Measurements from ENCODE around the gene SLC16A10. TPM values are rescaled to one million over a fixed set of nuclear protein-coding genes. Genes with fewer than 3 reads are reported as not detected.

The SLC16A10 gene
- total and polyA plus RNA-seq, 5 donors from 2014 or later: 24.4 to 39.3 (median 32.0) TPM

DNA sequence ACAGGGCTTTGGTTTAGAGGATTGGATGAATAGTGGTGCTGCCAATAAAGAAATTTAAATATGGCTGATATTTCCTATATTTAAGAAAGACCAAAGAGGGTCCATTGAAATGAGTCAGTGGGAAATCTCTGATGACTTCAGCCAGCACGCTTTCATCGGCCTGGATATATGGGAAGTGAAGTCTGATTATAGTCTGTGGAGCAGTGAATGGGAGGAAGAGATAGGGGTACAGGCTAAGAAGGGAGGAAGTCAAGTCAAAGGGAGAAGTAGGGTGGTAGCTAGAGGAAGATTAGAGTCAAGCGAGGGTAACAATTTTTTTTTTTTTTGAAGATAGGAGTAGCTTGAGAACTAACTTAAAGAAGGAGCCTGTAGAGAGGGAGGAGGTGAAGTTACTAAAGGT is 22.7 kb downstream of the SLC16A10 start:
- Histone ChIP-seq H3K4me3 (ENCODE audit: low read depth, low read length) (no peak overlapping the region), H3K36me3 (ENCODE audit: control insufficient read depth, insufficient read depth, low read length) (peaks cover 2% of the 10 kb centered on the region), H3K4me1 (ENCODE audit: control insufficient read depth, insufficient read depth, low read length, poor library complexity, severe bottlenecking) (peaks cover 30% of the 10 kb centered on the region), H3K27me3 (ENCODE audit: control insufficient read depth, insufficient read depth, low read length) (no peaks in the 10 kb centered on the region), H3K27ac (ENCODE audit: insufficient read depth, low read length, poor library complexity, severe bottlenecking) (no peak overlapping the region), H3K9me3 (ENCODE audit: control insufficient read depth in 2 of 2, low read length in 2 of 2) (peaks cover 2 to 7% of the 10 kb centered on the region in 2 experiments)
- no peak for ATAC-seq (ENCODE audit: low read depth in 2 of 2)
- peak overlapping the region in 2 of 4 donors; percentile 6 to 75 for H3K4me3 Mint-ChIP-seq
- DNase-seq: no peak
- peaks cover 0 to 12% (median 4%) of the 10 kb centered on the region in 7 donors for H3K9me3 Mint-ChIP-seq
- peaks cover 19% of the 10 kb centered on the region for H3K36me3 Mint-ChIP-seq
- H3K27me3 Mint-ChIP-seq: no peaks in the 10 kb centered on the region
- H3K27ac Mint-ChIP-seq: peak overlapping the region; percentile 21 to 77 (median 48)
- H3K4me1 Mint-ChIP-seq: peaks cover 23 to 64% (median 35%) of the 10 kb centered on the region in 4 donors

GRCh38 chr6:111113336-111114086 is 26.2 kb downstream of the SLC16A10 start:
- Histone ChIP-seq H3K4me1 (ENCODE audit: control insufficient read depth, insufficient read depth, low read length, poor library complexity, severe bottlenecking) (peaks cover 28% of the 10 kb centered on the region), H3K36me3 (ENCODE audit: control insufficient read depth, insufficient read depth, low read length) (no peaks in the 10 kb centered on the region), H3K27ac (ENCODE audit: insufficient read depth, low read length, poor library complexity, severe bottlenecking) (peak overlapping the region; percentile 56), H3K4me3 (ENCODE audit: low read depth, low read length) (peak overlapping the region; percentile 77), H3K27me3 (ENCODE audit: control insufficient read depth, insufficient read depth, low read length) (no peaks in the 10 kb centered on the region), H3K9me3 (ENCODE audit: control insufficient read depth in 2 of 2, low read length in 2 of 2) (no peaks in the 10 kb centered on the region)
- H3K27ac Mint-ChIP-seq: peak overlapping the region; percentile 84 to 92 (median 91)
- peak; percentile 61 to 67 for ATAC-seq (ENCODE audit: low read depth in 2 of 2)
- H3K4me1 Mint-ChIP-seq: peaks cover 6 to 49% (median 32%) of the 10 kb centered on the region in 4 donors
- H3K4me3 Mint-ChIP-seq: peak overlapping the region; percentile 3 to 72 (median 52)
- peaks cover 0 to 2% (median 0%) of the 10 kb centered on the region in 7 donors for H3K9me3 Mint-ChIP-seq
- H3K27me3 Mint-ChIP-seq: no peaks in the 10 kb centered on the region
- peak in 1 of 3 donors; percentile 52 for DNase-seq
- peaks cover 4% of the 10 kb centered on the region for H3K36me3 Mint-ChIP-seq

DNA sequence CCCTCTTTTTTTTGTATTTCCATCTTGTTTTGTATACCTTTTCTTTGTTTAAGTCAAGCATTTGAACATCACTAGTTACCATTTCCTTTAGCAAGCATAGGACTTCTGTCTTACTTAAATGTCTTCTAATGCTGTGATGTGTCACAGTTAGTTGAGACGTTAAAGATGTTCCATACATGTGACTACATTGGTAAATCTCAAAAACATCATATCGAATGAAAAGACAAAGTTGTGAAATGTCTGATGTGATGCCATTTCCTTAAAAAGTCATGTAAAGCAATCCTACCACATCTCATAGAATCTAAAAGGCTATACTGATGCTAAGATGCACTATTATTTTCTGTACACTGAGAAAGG is 26.8 kb downstream of the SLC16A10 start:
- DNase-seq (peak in 2 of 3 donors; percentile 27 to 37), ATAC-seq (ENCODE audit: low read depth in 2 of 2) (peak; percentile 63)
- Mint-ChIP-seq H3K4me1 (peaks cover 6 to 48% (median 33%) of the 10 kb centered on the region in 4 donors), H3K4me3 (peak overlapping the region; percentile 3 to 72 (median 52)), H3K9me3 (peaks cover 0 to 2% (median 0%) of the 10 kb centered on the region in 7 donors), H3K27me3 (no peaks in the 10 kb centered on the region), H3K36me3 (peaks cover 9% of the 10 kb centered on the region), H3K27ac (peak overlapping the region; percentile 84 to 92 (median 91))
- Histone ChIP-seq H3K9me3 (ENCODE audit: control insufficient read depth in 2 of 2, low read length in 2 of 2) (no peaks in the 10 kb centered on the region), H3K27me3 (ENCODE audit: control insufficient read depth, insufficient read depth, low read length) (no peaks in the 10 kb centered on the region), H3K4me1 (ENCODE audit: control insufficient read depth, insufficient read depth, low read length, poor library complexity, severe bottlenecking) (peaks cover 28% of the 10 kb centered on the region), H3K27ac (ENCODE audit: insufficient read depth, low read length, poor library complexity, severe bottlenecking) (peak overlapping the region; percentile 56), H3K36me3 (ENCODE audit: control insufficient read depth, insufficient read depth, low read length) (peaks cover 2% of the 10 kb centered on the region), H3K4me3 (ENCODE audit: low read depth, low read length) (peak overlapping the region; percentile 77)

DNA sequence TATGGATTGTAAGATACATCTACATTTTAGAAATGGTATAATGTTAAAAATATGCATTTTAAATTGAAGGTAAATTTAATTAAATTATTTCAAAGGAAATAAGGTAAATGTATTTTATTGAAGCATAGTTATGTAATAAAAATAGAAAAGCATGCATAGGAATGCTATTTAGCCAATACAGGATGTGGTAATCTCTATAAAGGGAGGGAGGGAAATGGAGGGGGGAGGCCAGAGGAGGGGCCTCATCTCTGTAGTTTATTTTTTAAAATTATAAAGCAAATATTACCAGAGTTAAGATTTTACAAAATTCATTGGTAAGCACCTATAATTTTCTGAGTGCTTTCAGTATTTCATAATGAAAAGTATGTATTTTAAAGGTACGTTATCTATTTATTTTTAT is 27.2 kb downstream of the SLC16A10 start:
- H3K4me3 Mint-ChIP-seq: no peak overlapping the region
- H3K9me3 Mint-ChIP-seq: peaks cover 0 to 2% (median 0%) of the 10 kb centered on the region in 7 donors
- peak overlapping the region; percentile 56 for H3K27ac ChIP-seq (ENCODE audit: insufficient read depth, low read length, poor library complexity, severe bottlenecking)
- no peaks in the 10 kb centered on the region for H3K27me3 ChIP-seq (ENCODE audit: control insufficient read depth, insufficient read depth, low read length)
- peaks cover 11% of the 10 kb centered on the region for H3K36me3 Mint-ChIP-seq
- peaks cover 28% of the 10 kb centered on the region for H3K4me1 ChIP-seq (ENCODE audit: control insufficient read depth, insufficient read depth, low read length, poor library complexity, severe bottlenecking)
- peaks cover 2% of the 10 kb centered on the region for H3K36me3 ChIP-seq (ENCODE audit: control insufficient read depth, insufficient read depth, low read length)
- H3K27me3 Mint-ChIP-seq: no peaks in the 10 kb centered on the region
- peak in 2 of 3 donors; percentile 34 to 44 for DNase-seq
- no peaks in the 10 kb centered on the region for H3K9me3 ChIP-seq (ENCODE audit: control insufficient read depth in 2 of 2, low read length in 2 of 2)
- peaks cover 6 to 46% (median 33%) of the 10 kb centered on the region in 4 donors for H3K4me1 Mint-ChIP-seq
- ATAC-seq (ENCODE audit: low read depth in 2 of 2): peak in 1 of 2 donors; percentile 65
- peak overlapping the region in 2 of 3 donors; percentile 84 to 91 for H3K27ac Mint-ChIP-seq
- peak overlapping the region; percentile 77 for H3K4me3 ChIP-seq (ENCODE audit: low read depth, low read length)

DNA sequence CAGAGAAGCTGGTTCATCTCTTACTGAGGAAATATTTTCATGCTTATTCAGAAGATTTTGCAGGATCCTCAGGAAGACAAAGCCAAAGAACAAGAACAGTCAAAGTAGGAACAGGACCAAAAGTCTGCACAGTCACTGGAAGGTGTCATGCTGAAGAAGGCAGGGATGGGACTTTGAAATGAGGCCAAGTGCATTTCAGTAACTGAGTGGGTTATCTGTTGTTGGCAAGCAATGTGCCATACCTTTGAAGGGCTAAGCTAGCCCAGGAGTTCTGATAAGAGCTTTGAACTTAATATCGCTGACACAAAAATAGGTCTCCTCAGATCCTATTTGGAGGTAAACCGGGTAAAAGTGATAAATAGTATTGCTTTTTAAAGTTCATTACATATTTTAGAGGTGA is 31.5 kb downstream of the SLC16A10 start:
- no peaks in the 10 kb centered on the region for H3K9me3 ChIP-seq (ENCODE audit: control insufficient read depth in 2 of 2, low read length in 2 of 2)
- peaks cover 4 to 36% (median 29%) of the 10 kb centered on the region in 4 donors for H3K4me1 Mint-ChIP-seq
- peak overlapping the region in 1 of 3 donors; percentile 66 for H3K27ac Mint-ChIP-seq
- H3K4me3 ChIP-seq (ENCODE audit: low read depth, low read length): no peak overlapping the region
- peaks cover 10% of the 10 kb centered on the region for H3K36me3 Mint-ChIP-seq
- ATAC-seq (ENCODE audit: low read depth in 2 of 2) (no peak), DNase-seq (no peak)
- no peaks in the 10 kb centered on the region for H3K27me3 Mint-ChIP-seq
- peaks cover 0 to 2% (median 0%) of the 10 kb centered on the region in 7 donors for H3K9me3 Mint-ChIP-seq
- H3K36me3 ChIP-seq (ENCODE audit: control insufficient read depth, insufficient read depth, low read length): peaks cover 2% of the 10 kb centered on the region
- no peak overlapping the region for H3K4me3 Mint-ChIP-seq
- peaks cover 35% of the 10 kb centered on the region for H3K4me1 ChIP-seq (ENCODE audit: control insufficient read depth, insufficient read depth, low read length, poor library complexity, severe bottlenecking)
- H3K27ac ChIP-seq (ENCODE audit: insufficient read depth, low read length, poor library complexity, severe bottlenecking): no peak overlapping the region
- H3K27me3 ChIP-seq (ENCODE audit: control insufficient read depth, insufficient read depth, low read length): no peaks in the 10 kb centered on the region

- Histone ChIP-seq H3K4me3 (ENCODE audit: low read depth, low read length) (no peak overlapping the region), H3K27ac (ENCODE audit: insufficient read depth, low read length, poor library complexity, severe bottlenecking) (peak overlapping the region; percentile 10), H3K36me3 (ENCODE audit: control insufficient read depth, insufficient read depth, low read length) (peaks cover 2% of the 10 kb centered on the region), H3K4me1 (ENCODE audit: control insufficient read depth, insufficient read depth, low read length, poor library complexity, severe bottlenecking) (peaks cover 26% of the 10 kb centered on the region), H3K9me3 (ENCODE audit: control insufficient read depth in 2 of 2, low read length in 2 of 2) (no peaks in the 10 kb centered on the region), H3K27me3 (ENCODE audit: control insufficient read depth, insufficient read depth, low read length) (no peaks in the 10 kb centered on the region)
- ATAC-seq (ENCODE audit: low read depth in 2 of 2) (no peak), DNase-seq (no peak)
- no peak overlapping the region for H3K4me3 Mint-ChIP-seq
- H3K4me1 Mint-ChIP-seq: peaks cover 0 to 34% (median 24%) of the 10 kb centered on the region in 4 donors
- H3K27me3 Mint-ChIP-seq: no peaks in the 10 kb centered on the region
- peaks cover 10% of the 10 kb centered on the region for H3K36me3 Mint-ChIP-seq
- H3K27ac Mint-ChIP-seq: no peak overlapping the region
- H3K9me3 Mint-ChIP-seq: peaks cover 0 to 2% (median 0%) of the 10 kb centered on the region in 7 donors
Observed at GRCh38 chr6:111119571-111120329, 32.4 kb downstream of the SLC16A10 start.

- H3K27ac Mint-ChIP-seq: peak overlapping the region in 2 of 3 donors; percentile 83 to 87
- peaks cover 0 to 27% (median 16%) of the 10 kb centered on the region in 4 donors for H3K4me1 Mint-ChIP-seq
- H3K4me3 Mint-ChIP-seq: peak overlapping the region in 1 of 4 donors; percentile 11
- H3K27ac ChIP-seq (ENCODE audit: insufficient read depth, low read length, poor library complexity, severe bottlenecking): no peak overlapping the region
- peaks cover 16% of the 10 kb centered on the region for H3K4me1 ChIP-seq (ENCODE audit: control insufficient read depth, insufficient read depth, low read length, poor library complexity, severe bottlenecking)
- H3K36me3 ChIP-seq (ENCODE audit: control insufficient read depth, insufficient read depth, low read length): peaks cover 2% of the 10 kb centered on the region
- ATAC-seq (ENCODE audit: low read depth in 2 of 2): no peak
- H3K27me3 Mint-ChIP-seq: no peaks in the 10 kb centered on the region
- peaks cover 0 to 2% (median 0%) of the 10 kb centered on the region in 7 donors for H3K9me3 Mint-ChIP-seq
- peaks cover 10% of the 10 kb centered on the region for H3K36me3 Mint-ChIP-seq
- H3K27me3 ChIP-seq (ENCODE audit: control insufficient read depth, insufficient read depth, low read length): no peaks in the 10 kb centered on the region
- H3K4me3 ChIP-seq (ENCODE audit: low read depth, low read length): no peak overlapping the region
- no peaks in the 10 kb centered on the region for H3K9me3 ChIP-seq (ENCODE audit: control insufficient read depth in 2 of 2, low read length in 2 of 2)
- DNase-seq: no peak
Observed at GRCh38 chr6:111121789-111122350, 34.6 kb downstream of the SLC16A10 start.

Data from CD4-positive, CD25-positive, alpha-beta regulatory T cell (primary cell).